ENCODE measurements around the gene NDUFAF4.

DNA sequence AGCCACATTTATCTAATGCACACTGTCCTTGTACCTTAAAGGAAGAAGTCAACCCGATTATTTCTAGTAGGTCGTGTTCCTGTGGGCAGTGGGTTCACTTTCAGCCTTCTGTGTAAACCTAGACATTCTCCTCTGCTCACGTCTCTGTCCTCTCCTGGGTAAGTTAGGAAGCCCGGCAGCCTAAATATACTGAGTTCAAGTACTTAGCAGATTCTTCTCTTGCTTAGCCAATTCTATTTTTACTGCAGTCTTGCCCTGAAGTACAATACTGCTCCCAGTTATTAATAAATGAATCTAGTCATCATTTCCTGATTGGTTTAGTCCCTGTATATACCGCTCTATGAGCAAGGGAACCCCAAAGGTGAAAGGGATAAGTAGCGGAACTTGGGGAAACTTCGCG lies 45.8 kb downstream of the NDUFAF4 start:
- TF ChIP-seq, protein P1, sequence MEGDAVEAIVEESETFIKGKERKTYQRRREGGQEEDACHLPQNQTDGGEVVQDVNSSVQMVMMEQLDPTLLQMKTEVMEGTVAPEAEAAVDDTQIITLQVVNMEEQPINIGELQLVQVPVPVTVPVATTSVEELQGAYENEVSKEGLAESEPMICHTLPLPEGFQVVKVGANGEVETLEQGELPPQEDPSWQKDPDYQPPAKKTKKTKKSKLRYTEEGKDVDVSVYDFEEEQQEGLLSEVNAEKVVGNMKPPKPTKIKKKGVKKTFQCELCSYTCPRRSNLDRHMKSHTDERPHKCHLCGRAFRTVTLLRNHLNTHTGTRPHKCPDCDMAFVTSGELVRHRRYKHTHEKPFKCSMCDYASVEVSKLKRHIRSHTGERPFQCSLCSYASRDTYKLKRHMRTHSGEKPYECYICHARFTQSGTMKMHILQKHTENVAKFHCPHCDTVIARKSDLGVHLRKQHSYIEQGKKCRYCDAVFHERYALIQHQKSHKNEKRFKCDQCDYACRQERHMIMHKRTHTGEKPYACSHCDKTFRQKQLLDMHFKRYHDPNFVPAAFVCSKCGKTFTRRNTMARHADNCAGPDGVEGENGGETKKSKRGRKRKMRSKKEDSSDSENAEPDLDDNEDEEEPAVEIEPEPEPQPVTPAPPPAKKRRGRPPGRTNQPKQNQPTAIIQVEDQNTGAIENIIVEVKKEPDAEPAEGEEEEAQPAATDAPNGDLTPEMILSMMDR (IDR thresholded peaks at IDR 0.05): no peak
- TF ChIP-seq POLR2AphosphoS5 (IDR thresholded peaks at IDR 0.05): no peak

Data from stomach (tissue), 4 donors.